COLO668 (cell line): Measurements from ENCODE around the gene HLA-DMA.

Experiments
- DNase-seq: peaks from one replicate; lab custom pipeline; 2025; ENCODE audit not compliant: unreplicated experiment; lab: John Stamatoyannopoulos, UW

The HLA-DMA gene

GRCh38 chr6:32933661-32934085 is 19.2 kb downstream of the HLA-DMA start:
- DNase-seq = peak; percentile 55

DNA sequence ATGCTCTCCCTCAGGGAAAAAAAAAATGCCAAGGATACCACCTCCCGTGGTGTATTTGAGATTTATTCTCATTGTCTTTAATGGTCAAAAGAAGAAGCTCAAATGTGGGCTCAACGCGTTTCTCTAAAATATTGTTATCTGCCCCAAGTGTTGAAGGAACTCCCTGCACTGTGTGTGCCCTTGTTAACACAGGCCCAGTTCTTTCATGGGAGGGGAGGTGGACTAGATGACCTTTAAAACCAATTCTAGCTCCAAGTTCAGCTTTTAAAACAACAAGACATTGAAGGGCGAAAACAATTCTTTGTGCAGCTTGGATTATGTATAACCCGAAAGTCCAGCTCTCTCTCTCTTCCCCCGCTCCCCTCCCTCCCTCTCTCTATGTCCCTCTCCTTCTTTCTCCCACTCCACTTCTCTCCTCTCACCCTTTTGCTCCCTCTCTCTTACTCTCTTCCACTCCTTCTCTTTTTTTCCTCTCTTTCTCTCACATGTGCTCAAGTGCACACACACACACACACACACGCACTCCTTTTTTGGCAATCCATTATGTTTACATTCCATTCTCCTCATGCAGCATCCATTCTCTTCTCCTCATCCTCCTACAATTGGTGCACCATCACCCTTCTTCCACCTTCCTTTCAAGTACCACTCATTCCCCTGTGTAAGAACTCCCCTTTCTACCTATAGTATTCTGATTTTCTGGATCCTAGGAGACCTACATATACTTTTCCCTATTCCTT is 20.6 kb downstream of the HLA-DMA start:
- no peak for DNase-seq

GRCh38 chr6:32931211-32931610 is 21.7 kb downstream of the HLA-DMA start:
- DNase-seq = no peak

- no peak for DNase-seq
Observed at GRCh38 chr6:32922083-32922482, 30.8 kb downstream of the HLA-DMA start.

GRCh38 chr6:32920715-32921114 is 32.2 kb downstream of the HLA-DMA start:
- no peak for DNase-seq

GRCh38 chr6:32912951-32913350 is 39.9 kb downstream of the HLA-DMA start:
- DNase-seq = no peak

DNA sequence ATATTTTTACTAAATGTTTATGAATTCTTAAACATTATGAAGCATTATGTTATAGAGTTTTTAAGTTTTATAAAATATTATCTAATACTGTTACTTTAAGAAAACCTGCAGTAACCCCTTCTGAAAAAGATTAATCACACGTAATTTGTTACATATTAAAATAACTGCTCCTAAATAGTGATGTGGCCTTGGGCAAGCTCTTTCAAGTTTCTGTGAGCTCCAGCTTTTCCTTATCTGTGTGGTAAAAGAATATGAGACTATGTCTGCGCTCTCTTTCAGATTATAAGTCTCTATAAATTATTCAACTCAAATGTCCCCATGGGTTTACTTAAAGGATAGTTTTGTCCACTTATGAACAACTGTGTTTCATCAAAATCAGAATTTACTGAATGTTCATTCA is 44.0 kb downstream of the HLA-DMA start:
- DNase-seq = no peak

GRCh38 chr6:32906539-32906938 is 46.4 kb downstream of the HLA-DMA start:
- DNase-seq = no peak

DNA sequence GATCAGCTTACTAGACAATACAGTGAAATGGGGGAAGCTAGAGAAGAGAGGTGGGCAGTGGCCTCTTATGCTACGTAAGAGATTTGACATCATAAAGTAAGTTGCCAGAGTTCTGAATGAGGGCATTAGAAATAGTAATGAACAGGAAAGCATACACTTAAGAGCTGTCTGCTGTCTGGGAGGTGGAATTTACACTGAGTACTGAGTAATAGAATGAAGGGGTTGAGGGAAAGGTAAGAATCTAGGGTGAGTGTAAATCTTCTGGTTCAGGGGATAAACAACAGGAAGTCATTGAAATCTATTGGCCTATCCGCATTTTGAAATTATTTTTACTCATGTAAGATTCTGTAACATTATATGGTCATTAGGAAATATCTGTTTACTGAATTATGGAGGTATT is 47.8 kb downstream of the HLA-DMA start:
- DNase-seq = no peak

GRCh38 chr6:32903952-32904351 is 48.9 kb downstream of the HLA-DMA start:
- DNase-seq = no peak
